Measurements from ENCODE around the gene CLK3. TPM values are rescaled to one million over a fixed set of nuclear protein-coding genes. Genes with fewer than 3 reads are reported as not detected.

CLK3 gene
- total RNA-seq, 2 experiments from 2014 or later, result 86.5 to 109 TPM

- no TSS peak for BruUV-seq (replicated peaks)
- H3K9me2 ChIP-seq (ENCODE audit: insufficient read depth, low read length), result no peaks in the 10 kb centered on the region
- no peaks in the 10 kb centered on the region for H4K20me1 ChIP-seq (ENCODE audit: insufficient read depth, low read length)
- H3K79me2 ChIP-seq (ENCODE audit: insufficient read depth, low read depth, low read length), result no peaks in the 10 kb centered on the region
- no peaks in the 10 kb centered on the region for H3K36me3 ChIP-seq (ENCODE audit: insufficient read depth, low read length)
- H2AFZ ChIP-seq (ENCODE audit: low read length), result no peak overlapping the region
- intact Hi-C loops (cut with micrococcal nuclease; ENCODE audit: unreplicated experiment), result no loop called here
- no peak overlapping the region for H3K4me3 ChIP-seq (ENCODE audit: low read depth, low read length, poor library complexity, severe bottlenecking)
- ChIA-PET CTCF (ENCODE audit: unreplicated experiment) (interaction anchor here (1.4 kb wide), 1 partner anchor 9 kb away, joined by 4 read pairs; no protein-coding TSS in a partner anchor), POLR2A (no interaction called here)
- no peak for DNase-seq (ENCODE audit: low spot score)
- peaks cover 7% of the 10 kb centered on the region for H3K4me1 ChIP-seq (ENCODE audit: insufficient read depth, low read length, poor library complexity, severe bottlenecking)
- no peak overlapping the region for H3K27ac ChIP-seq (ENCODE audit: low read depth, low read length, poor library complexity, severe bottlenecking)
- no peak overlapping the region for H3K4me2 ChIP-seq (ENCODE audit: low read length)
- TF ChIP-seq EZH2phosphoT487 (IDR thresholded peaks at IDR 0.05; ENCODE audit: borderline replicate concordance, low read depth, low read length), result no peak
- TF ChIP-seq CTCF (conservative IDR thresholded peaks at IDR 0.05; ENCODE audit: low read length), result no peak
- H3K9me3 ChIP-seq (ENCODE audit: low read length), result no peaks in the 10 kb centered on the region
These were observed 10.4 kb upstream of the CLK3 start for GRCh38 chr15:74604983-74605794.

GRCh38 chr15:74605795-74606150, 9.9 kb upstream of the CLK3 start:
- BruUV-seq (replicated peaks), result no TSS peak
- H3K4me1 ChIP-seq (ENCODE audit: insufficient read depth, low read length, poor library complexity, severe bottlenecking), result peaks cover 7% of the 10 kb centered on the region
- intact Hi-C loops (cut with micrococcal nuclease; ENCODE audit: unreplicated experiment), result no loop called here
- H2AFZ ChIP-seq (ENCODE audit: low read length), result no peak overlapping the region
- H3K9me3 ChIP-seq (ENCODE audit: low read length), result no peaks in the 10 kb centered on the region
- H3K4me3 ChIP-seq (ENCODE audit: low read depth, low read length, poor library complexity, severe bottlenecking), result no peak overlapping the region
- no peak for DNase-seq (ENCODE audit: low spot score)
- H3K4me2 ChIP-seq (ENCODE audit: low read length), result no peak overlapping the region
- no peaks in the 10 kb centered on the region for H4K20me1 ChIP-seq (ENCODE audit: insufficient read depth, low read length)
- CTCF ChIA-PET (ENCODE audit: unreplicated experiment), result interaction anchor here (1.4 kb wide), 1 partner anchor 8 kb away, joined by 4 read pairs; no protein-coding TSS in a partner anchor
- no peak overlapping the region for H3K27ac ChIP-seq (ENCODE audit: low read depth, low read length, poor library complexity, severe bottlenecking)
- H3K36me3 ChIP-seq (ENCODE audit: insufficient read depth, low read length), result no peaks in the 10 kb centered on the region
- POLR2A ChIA-PET, result no interaction called here
- H3K79me2 ChIP-seq (ENCODE audit: insufficient read depth, low read depth, low read length), result no peaks in the 10 kb centered on the region
- TF ChIP-seq EZH2phosphoT487 (IDR thresholded peaks at IDR 0.05; ENCODE audit: borderline replicate concordance, low read depth, low read length), result no peak
- TF ChIP-seq CTCF (conservative IDR thresholded peaks at IDR 0.05; ENCODE audit: low read length), result no peak
- no peaks in the 10 kb centered on the region for H3K9me2 ChIP-seq (ENCODE audit: insufficient read depth, low read length)

- Histone ChIP-seq H3K9me2 (ENCODE audit: insufficient read depth, low read length) (no peaks in the 10 kb centered on the region), H3K4me2 (ENCODE audit: low read length) (no peak overlapping the region), H3K4me3 (ENCODE audit: low read depth, low read length, poor library complexity, severe bottlenecking) (no peak overlapping the region), H4K20me1 (ENCODE audit: insufficient read depth, low read length) (no peaks in the 10 kb centered on the region), H3K36me3 (ENCODE audit: insufficient read depth, low read length) (no peaks in the 10 kb centered on the region), H3K9me3 (ENCODE audit: low read length) (no peaks in the 10 kb centered on the region), H3K79me2 (ENCODE audit: insufficient read depth, low read depth, low read length) (no peaks in the 10 kb centered on the region), H3K4me1 (ENCODE audit: insufficient read depth, low read length, poor library complexity, severe bottlenecking) (peaks cover 7% of the 10 kb centered on the region), H3K27ac (ENCODE audit: low read depth, low read length, poor library complexity, severe bottlenecking) (no peak overlapping the region), H2AFZ (ENCODE audit: low read length) (no peak overlapping the region)
- intact Hi-C loops (cut with micrococcal nuclease; ENCODE audit: unreplicated experiment), result no loop called here
- no peak for DNase-seq (ENCODE audit: low spot score)
- CTCF ChIA-PET (ENCODE audit: unreplicated experiment), result no interaction called here
- TF ChIP-seq CTCF (conservative IDR thresholded peaks at IDR 0.05; ENCODE audit: low read length) (no peak), EZH2phosphoT487 (IDR thresholded peaks at IDR 0.05; ENCODE audit: borderline replicate concordance, low read depth, low read length) (no peak)
- BruUV-seq (replicated peaks), result no TSS peak
- POLR2A ChIA-PET, result no interaction called here
These were observed 6.8 kb upstream of the CLK3 start for GRCh38 chr15:74608786-74609185.

Data from OCI-LY7 (cell line).